ENCODE results near the gene CCL11. TPM values are rescaled to one million over a fixed set of nuclear protein-coding genes. Genes with fewer than 3 reads are reported as not detected.
A peak's percentile ranks its signal among the peaks of the same experiment; 100 is the strongest.

Gene CCL11
- total and polyA plus RNA-seq, 3 donors from 2014 or later, result not detected

DNA sequence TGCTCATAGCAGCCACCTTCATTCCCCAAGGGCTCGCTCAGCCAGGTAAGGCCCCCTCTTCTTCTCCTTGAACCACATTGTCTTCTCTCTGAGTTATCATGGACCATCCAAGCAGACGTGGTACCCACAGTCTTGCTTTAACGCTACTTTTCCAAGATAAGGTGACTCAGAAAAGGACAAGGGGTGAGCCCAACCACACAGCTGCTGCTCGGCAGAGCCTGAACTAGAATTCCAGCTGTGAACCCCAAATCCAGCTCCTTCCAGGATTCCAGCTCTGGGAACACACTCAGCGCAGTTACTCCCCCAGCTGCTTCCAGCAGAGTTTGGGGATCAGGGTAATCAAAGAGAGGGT lies 30.2 kb upstream of the CCL11 start:
- DNase-seq, result no peak
- H3K4me3 ChIP-seq, result peak overlapping the region in 1 of 2 donors; percentile 34
- H3K9me3 ChIP-seq, result no peaks in the 10 kb centered on the region
- no peaks in the 10 kb centered on the region for H3K36me3 ChIP-seq (ENCODE audit: low read depth, missing control alignments)
- no peaks in the 10 kb centered on the region for H3K27me3 ChIP-seq
- no peak for TF ChIP-seq POLR2A (IDR thresholded peaks at IDR 0.05)
- TF ChIP-seq, protein P1, sequence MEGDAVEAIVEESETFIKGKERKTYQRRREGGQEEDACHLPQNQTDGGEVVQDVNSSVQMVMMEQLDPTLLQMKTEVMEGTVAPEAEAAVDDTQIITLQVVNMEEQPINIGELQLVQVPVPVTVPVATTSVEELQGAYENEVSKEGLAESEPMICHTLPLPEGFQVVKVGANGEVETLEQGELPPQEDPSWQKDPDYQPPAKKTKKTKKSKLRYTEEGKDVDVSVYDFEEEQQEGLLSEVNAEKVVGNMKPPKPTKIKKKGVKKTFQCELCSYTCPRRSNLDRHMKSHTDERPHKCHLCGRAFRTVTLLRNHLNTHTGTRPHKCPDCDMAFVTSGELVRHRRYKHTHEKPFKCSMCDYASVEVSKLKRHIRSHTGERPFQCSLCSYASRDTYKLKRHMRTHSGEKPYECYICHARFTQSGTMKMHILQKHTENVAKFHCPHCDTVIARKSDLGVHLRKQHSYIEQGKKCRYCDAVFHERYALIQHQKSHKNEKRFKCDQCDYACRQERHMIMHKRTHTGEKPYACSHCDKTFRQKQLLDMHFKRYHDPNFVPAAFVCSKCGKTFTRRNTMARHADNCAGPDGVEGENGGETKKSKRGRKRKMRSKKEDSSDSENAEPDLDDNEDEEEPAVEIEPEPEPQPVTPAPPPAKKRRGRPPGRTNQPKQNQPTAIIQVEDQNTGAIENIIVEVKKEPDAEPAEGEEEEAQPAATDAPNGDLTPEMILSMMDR (IDR thresholded peaks at IDR 0.05), result no peak
- H3K27ac ChIP-seq, result peak overlapping the region; percentile 11 to 68
- WGBS, 2 donors, result 17 to 39% methylated on average over 4 to 5 of the region's 5 CpGs
- peaks cover 52% of the 10 kb centered on the region for H3K4me1 ChIP-seq
- intact Hi-C loops (cut with DNase I; ENCODE audit: low total_unique reads), result no loop called here

DNA sequence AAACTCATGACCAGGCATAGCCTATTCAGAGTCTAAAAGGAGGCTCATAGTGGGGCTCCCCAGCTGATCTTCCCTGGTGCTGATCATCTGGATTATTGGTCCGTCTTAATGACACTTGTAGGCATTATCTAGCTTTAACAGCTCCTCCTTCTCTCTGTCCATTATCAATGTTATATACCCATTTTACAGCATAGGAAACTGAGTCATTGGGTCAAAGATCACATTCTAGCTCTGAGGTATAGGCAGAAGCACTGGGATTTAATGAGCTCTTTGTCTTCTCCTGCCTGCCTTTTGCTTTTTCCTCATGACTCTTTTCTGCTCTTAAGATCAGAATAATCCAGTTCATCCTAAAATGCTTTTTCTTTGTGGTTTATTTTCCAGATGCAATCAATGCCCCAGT lies 29.7 kb upstream of the CCL11 start:
- H3K4me1 ChIP-seq, result peaks cover 50% of the 10 kb centered on the region
- H3K27me3 ChIP-seq, result no peaks in the 10 kb centered on the region
- intact Hi-C loops (cut with DNase I; ENCODE audit: low total_unique reads), result no loop called here
- DNase-seq, result no peak
- no peak overlapping the region for H3K27ac ChIP-seq
- no peaks in the 10 kb centered on the region for H3K36me3 ChIP-seq (ENCODE audit: low read depth, missing control alignments)
- H3K4me3 ChIP-seq, result peak overlapping the region in 1 of 2 donors; percentile 34
- H3K9me3 ChIP-seq, result no peaks in the 10 kb centered on the region
- no peak for TF ChIP-seq POLR2A (IDR thresholded peaks at IDR 0.05)
- TF ChIP-seq, protein P1 (IDR thresholded peaks at IDR 0.05), result no peak
- 78 to 97% methylated on average over 1 of the region's 1 CpG for WGBS, 2 donors

DNA sequence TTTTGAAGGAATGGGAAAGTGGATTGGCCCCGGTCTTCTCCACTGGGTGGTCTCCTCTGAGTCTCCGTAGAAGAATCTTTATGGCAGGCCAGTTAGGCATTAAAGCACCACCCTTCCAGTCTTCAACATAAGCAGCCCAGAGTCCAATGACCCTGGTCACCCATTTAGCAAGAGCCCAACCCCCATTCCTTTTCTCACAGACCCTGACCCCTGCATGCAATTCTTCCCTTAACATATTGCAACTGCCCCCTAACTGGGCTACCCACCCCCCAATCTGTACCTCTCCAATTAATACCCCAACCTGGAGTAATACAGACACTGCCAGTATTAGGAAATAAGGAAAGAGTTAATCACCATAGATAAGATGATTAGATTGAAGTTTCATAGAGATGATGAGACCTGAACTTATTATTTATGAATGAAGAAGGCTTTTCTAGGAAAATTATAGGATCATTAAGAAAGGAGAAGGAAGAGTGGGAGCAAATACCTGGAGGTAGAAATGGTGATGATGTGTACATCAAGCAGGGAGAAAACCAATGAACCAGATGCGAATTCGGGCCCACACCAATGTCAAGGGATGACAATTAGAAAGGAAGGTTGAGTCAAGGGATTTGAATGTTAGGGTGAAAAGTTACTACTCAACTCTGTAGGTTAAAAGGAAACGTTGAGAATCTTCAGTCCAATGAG lies 28.1 kb upstream of the CCL11 start:
- TF ChIP-seq, protein P1 (IDR thresholded peaks at IDR 0.05), result no peak
- no peak for TF ChIP-seq POLR2A (IDR thresholded peaks at IDR 0.05)
- peaks cover 34% of the 10 kb centered on the region for H3K4me1 ChIP-seq
- 76 to 95% methylated on average over 5 of the region's 5 CpGs for WGBS, 2 donors
- H3K27ac ChIP-seq, result no peak overlapping the region
- intact Hi-C loops (cut with DNase I; ENCODE audit: low total_unique reads), result no loop called here
- DNase-seq, result no peak
- no peaks in the 10 kb centered on the region for H3K9me3 ChIP-seq
- H3K4me3 ChIP-seq, result no peak overlapping the region
- H3K27me3 ChIP-seq, result no peaks in the 10 kb centered on the region
- H3K36me3 ChIP-seq (ENCODE audit: low read depth, missing control alignments), result no peaks in the 10 kb centered on the region

DNA sequence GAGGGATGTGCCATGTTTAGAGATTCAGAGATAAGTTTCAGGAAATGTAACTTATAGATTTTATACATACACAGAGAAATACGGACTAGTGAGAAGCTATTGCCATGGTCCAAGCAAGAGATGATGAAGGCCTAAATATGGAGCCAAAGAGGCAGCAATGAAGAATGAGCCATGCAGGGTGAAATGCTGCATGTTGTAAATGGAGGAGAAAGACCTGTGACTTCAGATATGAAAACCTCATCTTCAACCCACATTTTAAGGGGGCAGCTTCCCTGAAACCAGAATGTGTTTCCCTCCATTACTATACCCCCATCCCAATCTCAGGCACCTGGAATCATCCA lies 27.6 kb upstream of the CCL11 start:
- no peak overlapping the region for H3K4me3 ChIP-seq
- intact Hi-C loops (cut with DNase I; ENCODE audit: low total_unique reads), result no loop called here
- no peaks in the 10 kb centered on the region for H3K36me3 ChIP-seq (ENCODE audit: low read depth, missing control alignments)
- no peaks in the 10 kb centered on the region for H3K27me3 ChIP-seq
- WGBS, 2 donors, result 82 to 92% methylated on average over 1 of the region's 1 CpG
- H3K9me3 ChIP-seq, result no peaks in the 10 kb centered on the region
- peaks cover 29% of the 10 kb centered on the region for H3K4me1 ChIP-seq
- DNase-seq, result no peak
- no peak overlapping the region for H3K27ac ChIP-seq
- TF ChIP-seq, protein P1 (IDR thresholded peaks at IDR 0.05), result no peak
- TF ChIP-seq POLR2A (IDR thresholded peaks at IDR 0.05), result no peak

DNA sequence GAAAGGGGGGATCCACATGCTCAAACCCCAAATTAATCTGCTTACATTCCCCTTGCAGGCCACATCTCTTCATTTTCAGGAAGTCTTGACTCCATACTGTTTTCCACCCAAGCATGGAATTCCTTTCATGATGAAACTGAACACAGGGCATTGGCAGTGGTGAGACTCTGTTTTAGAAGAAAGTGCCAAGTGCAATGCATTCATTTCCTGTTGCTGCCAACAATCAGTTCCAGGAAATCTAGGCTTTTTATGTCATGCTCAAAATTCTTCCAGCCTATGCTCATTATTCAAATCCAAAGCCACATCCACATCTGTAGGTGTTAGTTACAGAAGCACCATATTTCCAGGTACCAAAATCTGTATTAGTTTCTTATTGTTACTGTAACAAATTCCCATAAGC lies 26.4 kb upstream of the CCL11 start:
- H3K4me1 ChIP-seq, result peaks cover 19% of the 10 kb centered on the region
- H3K9me3 ChIP-seq, result no peaks in the 10 kb centered on the region
- no peak for DNase-seq
- no peaks in the 10 kb centered on the region for H3K27me3 ChIP-seq
- TF ChIP-seq POLR2A (IDR thresholded peaks at IDR 0.05), result no peak
- TF ChIP-seq, protein P1 (IDR thresholded peaks at IDR 0.05), result no peak
- H3K36me3 ChIP-seq (ENCODE audit: low read depth, missing control alignments), result no peaks in the 10 kb centered on the region
- H3K27ac ChIP-seq, result no peak overlapping the region
- intact Hi-C loops (cut with DNase I; ENCODE audit: low total_unique reads), result no loop called here
- no peak overlapping the region for H3K4me3 ChIP-seq
